Measurements from ENCODE around the gene CCDC7. TPM values are rescaled to one million over a fixed set of nuclear protein-coding genes. Genes with fewer than 3 reads are reported as not detected.

CCDC7 gene
- polyA plus RNA-seq, 1 of the 3 experiments (the other 2 are of a cell fraction) = 0.44 TPM

GRCh38 chr10:32417911-32418547 lies 27.9 kb upstream of the CCDC7 start:
- no peak overlapping the region for H3K4me3 ChIP-seq (ENCODE audit: low read depth in 2 of 2, low read length in 1 of 2)
- WGBS (ENCODE audit: low lambda C conversion rate) = 51% methylated on average over 2 of the region's 2 CpGs
- no peak for DNase-seq
- H3F3A ChIP-seq (replicated peaks; ENCODE audit: insufficient read depth) = peaks cover 11% of the 10 kb centered on the region
- ChIA-PET POLR2A (no interaction called here), CTCF (no interaction called here)
- H3K9ac ChIP-seq = no peak overlapping the region
- no peak for TF ChIP-seq SMC3 (IDR thresholded peaks at IDR 0.05; ENCODE audit: low read depth, low read length)
- no peak for TF ChIP-seq RFX5 (IDR thresholded peaks at IDR 0.05; ENCODE audit: low read length)
- no peaks in the 10 kb centered on the region for H3K36me3 ChIP-seq (replicated peaks in 1 of 2; ENCODE audit: control insufficient read depth in 1 of 2, insufficient read depth in 2 of 2, low read length in 1 of 2)
- H3K79me2 ChIP-seq (ENCODE audit: insufficient read depth) = no peaks in the 10 kb centered on the region
- H3K4me1 ChIP-seq (ENCODE audit: control insufficient read depth in 1 of 2, insufficient read depth in 2 of 2, low read depth in 1 of 2, low read length in 1 of 2) = peaks cover 0 to 2% of the 10 kb centered on the region in 2 experiments; a peak in 2 of 4 replicates
- H2AFZ ChIP-seq (ENCODE audit: low read depth) = peak overlapping the region; percentile 6; the same call in 1 of the 2 replicates
- H4K20me1 ChIP-seq (ENCODE audit: insufficient read depth) = no peaks in the 10 kb centered on the region
- no peak overlapping the region for H3K4me2 ChIP-seq
- H3K27ac ChIP-seq (ENCODE audit: low read depth in 2 of 2, low read length in 1 of 2) = peak overlapping the region; percentile 44 to 48; a peak in 2 of 4 replicates
- no peaks in the 10 kb centered on the region for H3K27me3 ChIP-seq (ENCODE audit: insufficient read depth)
- no peaks in the 10 kb centered on the region for H3K9me3 ChIP-seq
- H3K9me2 ChIP-seq = no peaks in the 10 kb centered on the region

DNA sequence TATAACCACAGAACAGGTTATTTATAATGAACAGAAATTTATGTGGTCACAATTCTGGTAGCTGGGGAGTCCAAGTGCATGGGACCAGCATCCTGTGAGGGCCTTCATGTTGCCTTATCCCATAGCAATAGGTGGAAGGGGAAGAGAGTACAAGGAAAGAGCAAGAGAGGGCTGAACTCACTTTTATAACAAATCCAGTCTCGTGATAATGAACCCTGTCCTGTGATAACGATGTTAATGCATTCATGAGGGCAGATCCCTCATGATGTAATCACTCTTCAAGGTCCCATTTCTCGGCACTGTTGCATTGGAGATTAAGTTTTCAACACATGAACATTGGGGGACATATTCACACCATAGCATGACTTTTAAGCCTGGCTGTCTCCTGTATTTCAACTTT lies 27.4 kb upstream of the CCDC7 start:
- H3K4me1 ChIP-seq (ENCODE audit: control insufficient read depth in 1 of 2, insufficient read depth in 2 of 2, low read depth in 1 of 2, low read length in 1 of 2) = peaks cover 0 to 2% of the 10 kb centered on the region in 2 experiments; a peak in 2 of 4 replicates
- no peak overlapping the region for H3K4me2 ChIP-seq
- no peaks in the 10 kb centered on the region for H4K20me1 ChIP-seq (ENCODE audit: insufficient read depth)
- H3K9me2 ChIP-seq = no peaks in the 10 kb centered on the region
- H3K9ac ChIP-seq = no peak overlapping the region
- no peak overlapping the region for H3K4me3 ChIP-seq (ENCODE audit: low read depth in 2 of 2, low read length in 1 of 2)
- peak overlapping the region in 1 of 2 experiments; percentile 48; a peak in 1 of 4 replicates for H3K27ac ChIP-seq (ENCODE audit: low read depth in 2 of 2, low read length in 1 of 2)
- ChIA-PET POLR2A (no interaction called here), CTCF (no interaction called here)
- no peaks in the 10 kb centered on the region for H3K27me3 ChIP-seq (ENCODE audit: insufficient read depth)
- no peak overlapping the region for H2AFZ ChIP-seq (ENCODE audit: low read depth)
- TF ChIP-seq NRF1 (IDR thresholded peaks at IDR 0.05; ENCODE audit: low read depth, low read length) (no peak), FOSL2 (IDR thresholded peaks at IDR 0.05; ENCODE audit: borderline replicate concordance, low read depth) (no peak), REST (IDR thresholded peaks at IDR 0.05; ENCODE audit: low read depth, low read length) (no peak), MXI1 (IDR thresholded peaks at IDR 0.05; ENCODE audit: low read depth, low read length) (no peak), EZH2phosphoT487 (IDR thresholded peaks at IDR 0.05; ENCODE audit: borderline replicate concordance, low read depth) (no peak)
- no peaks in the 10 kb centered on the region for H3K36me3 ChIP-seq (replicated peaks in 1 of 2; ENCODE audit: control insufficient read depth in 1 of 2, insufficient read depth in 2 of 2, low read length in 1 of 2)
- no peaks in the 10 kb centered on the region for H3K9me3 ChIP-seq
- WGBS (ENCODE audit: low lambda C conversion rate) = 66% methylated on average over 3 of the region's 3 CpGs
- DNase-seq = no peak
- H3K79me2 ChIP-seq (ENCODE audit: insufficient read depth) = no peaks in the 10 kb centered on the region
- peaks cover 6% of the 10 kb centered on the region for H3F3A ChIP-seq (replicated peaks; ENCODE audit: insufficient read depth)

All from SK-N-SH (cell line).